Peyer's patch (tissue), 4 donors: ENCODE data around the gene CST3. TPM values are rescaled to one million over a fixed set of nuclear protein-coding genes. Genes with fewer than 3 reads are reported as not detected.

ENCODE experiments used
- DNase-seq, 3 donors: peaks; one replicate each; pipeline ENCODE4 v3.0.0-alpha.2; 2017 to 2019
- H3K27ac ChIP-seq, 4 donors: fragments of 200-600 bp; sonication (generic); one replicate each; pipeline ENCODE4 v1.5.1; 2016 to 2019
- H3K27me3 ChIP-seq, 2 donors: fragments of 200-600 bp; sonication (generic); one replicate each; pipeline ENCODE4 v1.5.1; 2019
- H3K36me3 ChIP-seq, 3 donors: fragments of 200-600 bp; sonication (generic); one replicate each; pipeline ENCODE4 v1.5.1; 2016 to 2019
- H3K4me1 ChIP-seq, 4 donors: fragments of 200-600 bp; sonication (generic); one replicate each; pipeline ENCODE4 v1.5.1; 2016 to 2019
- H3K4me3 ChIP-seq, 4 donors: fragments of 200-600 bp; sonication (generic); 1 replicate in 3 of 4; 2 replicates in 1 of 4; pipeline ENCODE4 v1.5.1; 2016 to 2019; ENCODE audit warnings: mild to moderate bottlenecking in 1 of 4
- H3K9me3 ChIP-seq, 4 donors: fragments of 200-600 bp; sonication (generic); one replicate each; pipeline ENCODE4 v1.5.1; 2016 to 2019; ENCODE audit warnings: mild to moderate bottlenecking in 1 of 4
- POLR2A ChIP-seq, 2 donors: fragments of 450-650 bp; IDR thresholded peaks; one replicate each; pipeline ENCODE4 v1.5.1; 2017; ENCODE audit warnings: antibody characterized with exemption in 2 of 2, mild to moderate bottlenecking in 2 of 2, moderate library complexity in 2 of 2
- total RNA-seq, 4 donors: library from RNA; depleted of rRNA; stranded (reverse); fragments of >200 nt; gene quantifications; one replicate each; pipeline ENCODE4 v1.1.0, GENCODE V29; 2016
- TF ChIP-seq, protein P1 (sequence below), 6 experiments: fragments of 450-650 bp in 4 of 6; fragments of 200-600 bp in 2 of 6; sonication (generic) in 1 of 6; IDR thresholded peaks; one replicate each; pipeline ENCODE4 v1.5.1; 2017 to 2019; ENCODE audit warnings: antibody characterized with exemption in 6 of 6, mild to moderate bottlenecking in 3 of 6, moderate library complexity in 1 of 6

CST3 gene
- total RNA-seq, 4 donors from 2014 or later, result 221 to 1,587 (median 1,027) TPM

DNA sequence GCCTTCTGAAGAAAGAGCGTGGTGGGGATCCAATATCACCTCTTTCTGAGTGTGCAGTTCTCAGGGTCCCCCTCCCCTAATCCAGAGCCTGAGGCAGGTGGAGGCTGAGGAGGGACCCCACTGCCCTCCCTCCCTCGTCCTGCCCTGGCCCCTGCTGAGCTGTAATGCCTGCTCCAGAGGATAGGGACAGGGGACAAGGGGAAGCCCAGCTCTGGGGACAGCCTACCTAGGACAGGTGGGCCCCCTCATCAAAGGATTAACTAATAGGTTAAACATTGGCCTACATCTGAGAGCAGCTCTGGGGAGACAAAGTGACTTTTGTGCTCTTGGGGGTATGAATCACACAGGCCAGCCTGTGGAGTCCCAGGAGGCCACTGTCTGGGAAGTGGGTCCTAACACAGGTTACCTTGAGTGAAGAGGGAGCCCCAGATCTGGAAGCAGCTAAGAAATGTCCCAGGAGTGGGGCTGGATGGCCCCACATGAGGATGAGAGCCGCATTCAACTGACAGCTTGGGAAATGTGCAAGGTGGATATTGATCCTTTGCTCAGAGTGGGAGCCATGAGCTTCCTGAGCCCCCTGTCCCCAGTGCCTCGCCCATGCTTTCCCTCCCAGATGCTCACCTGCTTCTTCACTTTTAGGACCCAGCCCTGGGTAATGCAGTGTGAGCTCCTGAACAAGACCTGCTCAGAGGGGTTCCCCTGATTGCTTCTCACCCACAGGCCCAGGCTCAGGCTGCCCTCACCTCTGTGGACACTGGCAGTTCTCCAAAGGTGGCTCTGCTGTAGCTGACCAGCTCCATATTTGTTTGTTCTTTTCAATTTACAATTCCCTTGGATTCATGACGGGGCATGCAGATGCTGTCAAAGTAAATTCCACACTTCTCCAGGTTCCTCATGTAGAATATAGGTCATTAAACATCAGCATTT lies 51.7 kb downstream of the CST3 start:
- no peak overlapping the region for H3K27ac ChIP-seq
- TF ChIP-seq POLR2A (IDR thresholded peaks at IDR 0.05), result no peak
- TF ChIP-seq, protein P1, sequence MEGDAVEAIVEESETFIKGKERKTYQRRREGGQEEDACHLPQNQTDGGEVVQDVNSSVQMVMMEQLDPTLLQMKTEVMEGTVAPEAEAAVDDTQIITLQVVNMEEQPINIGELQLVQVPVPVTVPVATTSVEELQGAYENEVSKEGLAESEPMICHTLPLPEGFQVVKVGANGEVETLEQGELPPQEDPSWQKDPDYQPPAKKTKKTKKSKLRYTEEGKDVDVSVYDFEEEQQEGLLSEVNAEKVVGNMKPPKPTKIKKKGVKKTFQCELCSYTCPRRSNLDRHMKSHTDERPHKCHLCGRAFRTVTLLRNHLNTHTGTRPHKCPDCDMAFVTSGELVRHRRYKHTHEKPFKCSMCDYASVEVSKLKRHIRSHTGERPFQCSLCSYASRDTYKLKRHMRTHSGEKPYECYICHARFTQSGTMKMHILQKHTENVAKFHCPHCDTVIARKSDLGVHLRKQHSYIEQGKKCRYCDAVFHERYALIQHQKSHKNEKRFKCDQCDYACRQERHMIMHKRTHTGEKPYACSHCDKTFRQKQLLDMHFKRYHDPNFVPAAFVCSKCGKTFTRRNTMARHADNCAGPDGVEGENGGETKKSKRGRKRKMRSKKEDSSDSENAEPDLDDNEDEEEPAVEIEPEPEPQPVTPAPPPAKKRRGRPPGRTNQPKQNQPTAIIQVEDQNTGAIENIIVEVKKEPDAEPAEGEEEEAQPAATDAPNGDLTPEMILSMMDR (IDR thresholded peaks at IDR 0.05), result no peak
- H3K27me3 ChIP-seq, result no peaks in the 10 kb centered on the region
- H3K9me3 ChIP-seq, result no peaks in the 10 kb centered on the region
- H3K36me3 ChIP-seq, result no peaks in the 10 kb centered on the region
- no peak for DNase-seq
- no peaks in the 10 kb centered on the region for H3K4me1 ChIP-seq
- H3K4me3 ChIP-seq, result no peak overlapping the region

DNA sequence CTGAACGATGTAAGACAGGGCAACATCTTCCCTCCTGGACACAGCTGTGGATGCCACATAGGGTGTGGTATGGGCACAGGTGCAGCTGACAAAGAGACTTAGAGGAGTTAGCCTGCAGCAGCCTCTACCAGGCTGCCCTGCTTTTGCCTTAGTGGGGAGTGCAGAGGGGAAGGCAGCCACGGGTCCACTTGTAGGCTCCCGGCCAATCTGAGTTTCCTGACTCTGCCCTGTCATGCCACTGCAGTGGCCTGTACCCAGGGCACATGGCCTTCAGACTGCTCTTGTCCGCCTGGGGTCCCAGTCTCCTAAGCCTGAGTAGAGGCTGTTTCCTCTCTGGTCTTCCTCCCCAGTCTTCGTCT lies 52.3 kb downstream of the CST3 start:
- TF ChIP-seq POLR2A (IDR thresholded peaks at IDR 0.05), result no peak
- TF ChIP-seq, protein P1 (IDR thresholded peaks at IDR 0.05), result no peak
- Histone ChIP-seq H3K27ac (no peak overlapping the region), H3K36me3 (no peaks in the 10 kb centered on the region), H3K4me3 (no peak overlapping the region), H3K9me3 (no peaks in the 10 kb centered on the region), H3K27me3 (no peaks in the 10 kb centered on the region), H3K4me1 (no peaks in the 10 kb centered on the region)
- DNase-seq, result no peak

DNA sequence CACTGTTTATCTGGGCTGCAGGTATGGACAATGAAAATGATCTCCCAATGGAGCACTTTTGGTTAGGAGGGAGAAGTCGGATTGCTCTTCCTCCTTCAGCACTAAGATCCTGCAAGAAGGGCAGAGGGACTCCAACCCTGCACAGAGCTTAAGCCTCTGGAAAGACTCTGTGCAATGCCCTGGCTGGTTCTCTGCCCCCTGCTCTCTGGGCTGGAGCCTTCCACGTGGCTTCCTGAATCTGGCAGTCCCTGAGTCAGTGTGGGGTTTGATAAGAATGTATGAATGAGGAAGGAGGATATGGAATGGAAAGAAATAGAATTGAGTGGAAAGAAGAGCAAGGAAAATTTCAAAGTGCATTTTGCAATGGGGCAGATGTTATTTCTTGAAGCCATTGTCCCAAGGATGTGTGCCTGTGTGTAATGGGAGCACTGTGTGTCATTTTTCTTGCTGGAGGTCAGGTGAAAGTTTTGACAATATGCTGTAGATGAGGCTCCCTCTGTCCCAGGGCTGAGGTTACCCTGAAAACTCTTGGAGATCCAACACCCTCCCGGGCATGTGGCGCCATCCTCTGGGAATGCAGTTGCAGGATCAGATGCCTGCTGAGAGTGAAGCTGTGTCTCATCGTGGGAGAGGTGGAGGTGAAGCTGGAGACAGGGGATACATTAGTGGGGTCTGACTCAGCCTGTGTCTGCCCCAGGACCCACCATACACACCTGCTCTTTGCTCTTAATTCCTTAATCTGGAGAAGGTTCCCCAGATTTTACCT lies 53.1 kb downstream of the CST3 start:
- H3K36me3 ChIP-seq, result no peaks in the 10 kb centered on the region
- no peak for DNase-seq
- H3K4me3 ChIP-seq, result no peak overlapping the region
- H3K27ac ChIP-seq, result no peak overlapping the region
- H3K9me3 ChIP-seq, result no peaks in the 10 kb centered on the region
- H3K4me1 ChIP-seq, result no peaks in the 10 kb centered on the region
- no peak for TF ChIP-seq POLR2A (IDR thresholded peaks at IDR 0.05)
- TF ChIP-seq, protein P1 (IDR thresholded peaks at IDR 0.05), result no peak
- no peaks in the 10 kb centered on the region for H3K27me3 ChIP-seq

Other genes with a start within 250 kb of the CST3 start
- gene NAPB, start 216.5 kb downstream of the CST3 start, total RNA-seq, result 10 to 100 TPM in 3 of 4 donors, 1 to 10 TPM in 1; 7.4 to 13.9 (median 11.9) TPM
- gene CSTL1, start 198.3 kb downstream of the CST3 start, total RNA-seq, result not detected
- not detected for gene CST11, start 185.1 kb downstream of the CST3 start, total RNA-seq
- not detected for gene CST8, start 146.8 kb downstream of the CST3 start, total RNA-seq
- not detected for gene CST9L, start 69.5 kb downstream of the CST3 start, total RNA-seq
- gene CST9, start 32.0 kb downstream of the CST3 start, total RNA-seq, result not detected
- gene CST4, start 51.1 kb upstream of the CST3 start, total RNA-seq, result not detected
- not detected for gene CST1, start 113.0 kb upstream of the CST3 start, total RNA-seq
- not detected for gene CST2, start 188.8 kb upstream of the CST3 start, total RNA-seq
- gene CST5, start 241.8 kb upstream of the CST3 start, total RNA-seq, result not detected